Activated B cell treated with CpG ODN at 0.5 μM for 24 hours (primary cell): ENCODE data around the gene RNF115. TPM values are rescaled to one million over a fixed set of nuclear protein-coding genes. Genes with fewer than 3 reads are reported as not detected.

Source experiments
- ATAC-seq: fragments of 200-7000 bp; cut with Tn5 transposase; one replicate; pipeline ENCODE4 v1.10.0; 2021; ENCODE audit warnings: low read depth, mild to moderate bottlenecking, moderate library complexity
- CTCF ChIA-PET: fragments of 350-600 bp; sonication (Branson Sonifier 250); formaldehyde crosslinking; loops from one replicate; lab custom pipeline; 2021; ENCODE audit warnings: antibody characterized with exemption; lab: Charles Lee
- POLR2A ChIA-PET: fragments of 350-600 bp; sonication (Branson Sonifier 250); formaldehyde crosslinking; loops from one replicate; lab custom pipeline; 2021; ENCODE audit warnings: antibody characterized with exemption; lab: Charles Lee
- DNase-seq: peaks from one replicate; pipeline ENCODE4 v3.0.0; 2022
- H3K27ac Mint-ChIP-seq: one replicate; pipeline ENCODE4 v1.8.0; 2020; ENCODE audit warnings: mixed read lengths
- H3K27me3 Mint-ChIP-seq: one replicate; pipeline ENCODE4 v1.8.0; 2021; ENCODE audit warnings: mixed read lengths
- H3K36me3 Mint-ChIP-seq: one replicate; pipeline ENCODE4 v1.8.0; 2021; ENCODE audit warnings: low read depth, mixed read lengths
- H3K4me1 Mint-ChIP-seq: one replicate; pipeline ENCODE4 v1.8.0; 2021; ENCODE audit warnings: mixed read lengths
- H3K4me3 Mint-ChIP-seq: one replicate; pipeline ENCODE4 v1.8.0; 2020; ENCODE audit warnings: mild to moderate bottlenecking, mixed read lengths
- H3K9me3 Mint-ChIP-seq: one replicate; pipeline ENCODE4 v1.8.0; 2020; ENCODE audit warnings: mixed read lengths
- intact Hi-C: fragments of 100-400 bp; cut with micrococcal nuclease; formaldehyde crosslinking; loops from one replicate; pipeline ENCODE4 v1.15.1; 2024
- total RNA-seq: library from RNA; stranded (reverse); gene quantifications from 2 replicates; pipeline ENCODE4 v1.2.3, GENCODE V29; 2022
- TF ChIP-seq, protein P1 (sequence below): fragments of 200-600 bp; IDR thresholded peaks from one replicate; pipeline ENCODE4 v1.8.0; 2022; ENCODE audit warnings: antibody characterized with exemption, mild to moderate bottlenecking

RNF115 gene
- total RNA-seq, 1 donor from 2014 or later, result 19.7 TPM

DNA sequence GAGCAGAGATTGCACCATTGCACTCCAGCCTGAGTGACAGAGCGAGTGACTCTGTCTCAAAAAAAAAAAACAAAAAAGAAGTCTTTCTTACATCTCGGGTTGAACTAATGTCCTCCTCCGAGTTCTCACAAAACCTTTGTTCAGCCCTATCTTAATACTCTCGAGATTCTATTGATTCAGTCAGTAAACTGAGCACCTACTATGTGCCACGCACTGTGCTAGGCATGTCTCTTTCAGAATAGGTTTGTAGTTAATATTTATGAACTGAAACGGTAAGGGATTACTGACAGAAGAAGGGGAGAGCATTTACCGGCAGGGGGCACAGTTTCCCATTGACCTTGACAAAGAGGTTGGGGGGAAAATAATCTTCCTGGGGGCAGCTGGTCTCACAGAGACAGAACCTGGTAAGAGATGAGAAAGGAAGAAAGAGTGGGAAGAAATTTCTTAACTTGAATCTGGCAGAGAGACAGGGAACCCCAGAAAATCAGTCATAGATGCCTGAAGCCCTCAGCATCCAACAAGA lies 31.6 kb upstream of the RNF115 start:
- H3K27me3 Mint-ChIP-seq, result no peaks in the 10 kb centered on the region
- no peak for DNase-seq
- H3K4me3 Mint-ChIP-seq, result no peak overlapping the region
- H3K9me3 Mint-ChIP-seq, result no peaks in the 10 kb centered on the region
- H3K27ac Mint-ChIP-seq, result no peak overlapping the region
- no peak for ATAC-seq
- H3K36me3 Mint-ChIP-seq, result peaks cover 59% of the 10 kb centered on the region
- ChIA-PET POLR2A (interaction anchor here (0.7 to 1.0 kb wide), 2 partner anchors 37 to 72 kb away, joined by 3 read pairs; partner anchors contain the start of gene RBM8A), CTCF (interaction anchor here (1.3 kb wide), 1 partner anchor 10 kb away, joined by 6 read pairs; the partner anchor contains the start of gene NUDT17)
- H3K4me1 Mint-ChIP-seq, result peaks cover 14% of the 10 kb centered on the region
- intact Hi-C loops, result no loop called here
- TF ChIP-seq, protein P1, sequence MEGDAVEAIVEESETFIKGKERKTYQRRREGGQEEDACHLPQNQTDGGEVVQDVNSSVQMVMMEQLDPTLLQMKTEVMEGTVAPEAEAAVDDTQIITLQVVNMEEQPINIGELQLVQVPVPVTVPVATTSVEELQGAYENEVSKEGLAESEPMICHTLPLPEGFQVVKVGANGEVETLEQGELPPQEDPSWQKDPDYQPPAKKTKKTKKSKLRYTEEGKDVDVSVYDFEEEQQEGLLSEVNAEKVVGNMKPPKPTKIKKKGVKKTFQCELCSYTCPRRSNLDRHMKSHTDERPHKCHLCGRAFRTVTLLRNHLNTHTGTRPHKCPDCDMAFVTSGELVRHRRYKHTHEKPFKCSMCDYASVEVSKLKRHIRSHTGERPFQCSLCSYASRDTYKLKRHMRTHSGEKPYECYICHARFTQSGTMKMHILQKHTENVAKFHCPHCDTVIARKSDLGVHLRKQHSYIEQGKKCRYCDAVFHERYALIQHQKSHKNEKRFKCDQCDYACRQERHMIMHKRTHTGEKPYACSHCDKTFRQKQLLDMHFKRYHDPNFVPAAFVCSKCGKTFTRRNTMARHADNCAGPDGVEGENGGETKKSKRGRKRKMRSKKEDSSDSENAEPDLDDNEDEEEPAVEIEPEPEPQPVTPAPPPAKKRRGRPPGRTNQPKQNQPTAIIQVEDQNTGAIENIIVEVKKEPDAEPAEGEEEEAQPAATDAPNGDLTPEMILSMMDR, result no peak

DNA sequence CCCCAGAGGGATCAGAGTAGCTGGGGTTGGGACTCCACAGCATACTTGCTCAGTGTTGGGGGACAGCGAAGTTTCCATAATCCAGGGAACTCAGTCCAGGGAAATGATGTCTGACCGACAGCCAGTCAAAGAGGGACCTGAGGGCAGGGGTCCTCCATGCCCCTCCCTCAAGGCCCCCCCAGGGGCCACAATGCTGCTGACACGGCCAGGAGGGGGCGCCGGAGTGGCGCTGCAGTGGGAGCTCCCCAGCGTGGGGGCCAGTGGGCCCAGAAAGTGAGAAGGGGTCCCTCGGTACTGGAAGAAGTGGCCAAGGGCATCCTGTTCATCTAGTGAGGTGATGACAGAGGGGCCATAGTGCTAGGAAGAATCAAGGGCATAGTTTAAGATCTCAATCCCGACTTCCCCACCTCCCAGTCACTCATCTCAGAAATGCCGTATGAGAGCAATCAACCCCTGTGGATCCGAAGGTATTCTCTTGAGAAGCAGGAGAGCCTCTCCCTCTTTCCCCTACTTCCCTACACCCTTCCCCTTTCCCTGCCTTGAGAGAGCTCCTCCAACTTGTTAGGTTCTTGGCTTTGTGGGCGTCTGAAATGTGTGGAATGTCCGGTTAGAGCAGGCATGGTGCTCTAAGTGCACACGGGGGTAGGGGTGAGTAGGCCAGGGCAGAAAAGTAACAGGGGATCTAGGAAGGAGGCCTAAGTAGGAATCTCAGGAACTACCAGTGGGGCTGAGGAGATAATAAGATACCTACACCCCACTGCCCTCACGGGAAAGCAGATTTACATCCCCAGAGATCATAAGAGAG lies 25.7 kb upstream of the RNF115 start:
- no peaks in the 10 kb centered on the region for H3K9me3 Mint-ChIP-seq
- intact Hi-C loops, result no loop called here
- no peak for ATAC-seq
- CTCF ChIA-PET, result interaction anchor here (0.8 to 5.4 kb wide), 3 partner anchors 8 to 115 kb away, joined by 3 to 54 read pairs (median 3); partner anchors contain the start of genes ANKRD34A, ITGA10 and POLR3GL
- H3K27me3 Mint-ChIP-seq, result no peaks in the 10 kb centered on the region
- DNase-seq, result no peak
- H3K4me3 Mint-ChIP-seq, result no peak overlapping the region
- TF ChIP-seq, protein P1, result no peak
- H3K4me1 Mint-ChIP-seq, result peaks cover 8% of the 10 kb centered on the region
- peaks cover 43% of the 10 kb centered on the region for H3K36me3 Mint-ChIP-seq
- H3K27ac Mint-ChIP-seq, result no peak overlapping the region
- POLR2A ChIA-PET, result interaction anchor here (1.3 to 5.4 kb wide), 2 partner anchors 8 to 9 kb away, joined by 4 to 151 read pairs; partner anchors contain the start of gene PIAS3

DNA sequence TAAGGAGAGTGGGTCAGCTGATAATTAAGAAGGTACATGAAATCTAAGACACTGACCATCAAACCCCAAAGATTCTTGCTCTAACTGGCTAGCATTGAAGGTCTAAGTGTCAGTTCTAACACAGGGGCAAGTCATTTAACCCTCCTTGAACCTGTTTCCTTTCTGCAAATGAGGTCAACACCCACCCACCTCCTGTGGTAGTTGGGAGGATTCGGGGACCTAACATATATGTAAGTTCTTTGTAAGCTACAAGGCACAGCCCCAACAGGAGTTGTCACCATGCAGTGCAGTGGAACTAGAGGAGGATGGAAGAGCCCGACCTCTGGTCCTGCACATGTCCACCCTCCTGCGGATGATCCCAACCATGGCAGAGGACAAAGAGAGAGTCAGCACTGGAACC lies 23.9 kb upstream of the RNF115 start:
- no peaks in the 10 kb centered on the region for H3K9me3 Mint-ChIP-seq
- H3K4me3 Mint-ChIP-seq, result no peak overlapping the region
- no peak for ATAC-seq
- no peak for DNase-seq
- peaks cover 8% of the 10 kb centered on the region for H3K4me1 Mint-ChIP-seq
- H3K27ac Mint-ChIP-seq, result no peak overlapping the region
- TF ChIP-seq, protein P1, result no peak
- ChIA-PET POLR2A (interaction anchor here (0.5 to 5.4 kb wide), 3 partner anchors 10 to 122 kb away, joined by 4 to 151 read pairs (median 12); partner anchors contain the start of genes PIAS3, POLR3C and RNF115), CTCF (interaction anchor here (0.6 to 5.4 kb wide), 4 partner anchors 11 to 120 kb away, joined by 3 to 98 read pairs (median 30); partner anchors contain the start of genes ANKRD35, ITGA10 and PIAS3)
- H3K36me3 Mint-ChIP-seq, result peaks cover 30% of the 10 kb centered on the region
- intact Hi-C loops, result no loop called here
- no peaks in the 10 kb centered on the region for H3K27me3 Mint-ChIP-seq

DNA sequence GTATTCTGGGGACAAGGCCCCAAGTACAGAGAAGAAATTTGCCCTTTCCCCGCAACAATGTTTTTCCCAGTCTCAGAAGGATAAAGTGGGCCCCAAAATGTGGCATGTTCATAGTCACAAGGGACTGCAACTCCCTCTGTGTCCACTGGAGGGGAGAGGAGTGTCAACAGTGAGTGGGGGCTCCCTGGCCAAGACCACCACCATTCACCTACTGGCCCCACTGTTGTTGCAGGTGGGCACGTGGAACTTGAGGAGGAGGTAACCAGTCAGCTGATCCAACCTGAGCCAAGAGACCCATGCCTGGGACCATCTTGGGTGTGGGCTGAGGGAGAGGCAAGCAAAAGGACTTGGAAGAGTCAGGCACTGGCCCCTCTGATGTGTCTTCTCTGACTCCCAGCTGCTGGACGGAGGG lies 22.3 kb upstream of the RNF115 start:
- DNase-seq (no peak), ATAC-seq (no peak)
- intact Hi-C loops, result no loop called here
- POLR2A ChIA-PET, result interaction anchor here (0.9 to 5.4 kb wide), 14 partner anchors 12 to 565 kb away, joined by 3 to 151 read pairs (median 10); partner anchors contain the start of genes ANKRD34A, ANKRD35, LIX1L and PEX11B
- H3K36me3 Mint-ChIP-seq, result peaks cover 36% of the 10 kb centered on the region
- peaks cover 8% of the 10 kb centered on the region for H3K4me1 Mint-ChIP-seq
- no peak overlapping the region for H3K4me3 Mint-ChIP-seq
- H3K27me3 Mint-ChIP-seq, result no peaks in the 10 kb centered on the region
- CTCF ChIA-PET, result interaction anchor here (0.7 to 5.4 kb wide), 15 partner anchors 9 to 186 kb away, joined by 3 to 98 read pairs (median 10); partner anchors contain the start of genes ITGA10, PEX11B, PIAS3 and RBM8A
- no peaks in the 10 kb centered on the region for H3K9me3 Mint-ChIP-seq
- no peak overlapping the region for H3K27ac Mint-ChIP-seq
- TF ChIP-seq, protein P1, result no peak
